Loucy (cell line): ENCODE measurements around the gene NELFB.

Experiments
- H2AFZ ChIP-seq: fragments of 200-600 bp; sonication (generic); 2 replicates; pipeline ENCODE4 v1.6.0; 2016; ENCODE audit warnings: antibody characterized with exemption, mild to moderate bottlenecking, low read length, moderate library complexity
- H3F3A ChIP-seq: fragments of 200-600 bp; 2 replicates; pipeline ENCODE4 v1.6.0; 2016; ENCODE audit warnings: antibody characterized with exemption, low read depth, mild to moderate bottlenecking
- H3K27me3 ChIP-seq: fragments of 200-600 bp; sonication (generic); 2 replicates; pipeline ENCODE4 v1.6.1; 2014; ENCODE audit warnings: low read length, mild to moderate bottlenecking; ENCODE audit not compliant: insufficient read depth, poor library complexity, severe bottlenecking
- H3K36me3 ChIP-seq: fragments of 200-600 bp; sonication (generic); 2 replicates; pipeline ENCODE4 v1.6.1; 2016; ENCODE audit warnings: low read length; ENCODE audit not compliant: insufficient read depth
- H3K4me1 ChIP-seq: fragments of 200-600 bp; sonication (generic); 2 replicates; pipeline ENCODE4 v1.5.1; 2014; ENCODE audit warnings: low read length, mild to moderate bottlenecking; ENCODE audit not compliant: insufficient read depth, poor library complexity, severe bottlenecking
- H3K4me2 ChIP-seq: fragments of 200-600 bp; sonication (generic); 2 replicates; pipeline ENCODE4 v1.6.0; 2014; ENCODE audit warnings: antibody characterized with exemption, low read length, low read depth, mild to moderate bottlenecking; ENCODE audit not compliant: poor library complexity, severe bottlenecking
- H3K4me3 ChIP-seq: fragments of 200-600 bp; sonication (generic); 2 replicates; pipeline ENCODE4 v1.5.1; 2014; ENCODE audit warnings: low read length, mild to moderate bottlenecking, mixed read lengths; ENCODE audit not compliant: poor library complexity, severe bottlenecking
- H3K79me2 ChIP-seq: fragments of 200-600 bp; sonication (generic); 2 replicates; pipeline ENCODE4 v1.6.1; 2014; ENCODE audit warnings: low read length; ENCODE audit not compliant: insufficient read depth
- H3K9ac ChIP-seq: fragments of 200-600 bp; sonication (generic); 2 replicates; pipeline ENCODE4 v1.6.0; 2014; ENCODE audit warnings: mild to moderate bottlenecking, low read depth, low read length, moderate library complexity; ENCODE audit not compliant: poor library complexity, severe bottlenecking
- H3K9me2 ChIP-seq: fragments of 200-600 bp; sonication (generic); replicated peaks from 2 replicates; pipeline ENCODE4 v1.6.1; 2016; ENCODE audit warnings: low read depth, low read length, mixed read lengths
- H3K9me3 ChIP-seq: fragments of 200-600 bp; sonication (generic); 2 replicates; pipeline ENCODE4 v1.6.1; 2014; ENCODE audit warnings: mild to moderate bottlenecking, antibody characterized with exemption, low read length, low read depth; ENCODE audit not compliant: insufficient read depth
- H4K20me1 ChIP-seq: fragments of 200-600 bp; sonication (generic); 2 replicates; pipeline ENCODE4 v1.6.0; 2014; ENCODE audit warnings: antibody characterized with exemption, low read length, mild to moderate bottlenecking; ENCODE audit not compliant: insufficient read depth, poor library complexity, severe bottlenecking
- CTCF ChIP-seq: fragments of 200-600 bp; sonication (generic); conservative IDR thresholded peaks from 2 replicates; pipeline ENCODE4 v1.5.1; 2014; ENCODE audit warnings: mild to moderate bottlenecking, antibody characterized with exemption, low read length
- EZH2phosphoT487 ChIP-seq: fragments of 200-600 bp; IDR thresholded peaks from 2 replicates; pipeline ENCODE4 v1.6.1; 2018; ENCODE audit warnings: antibody characterized with exemption, mild to moderate bottlenecking, moderate library complexity, borderline replicate concordance

Gene NELFB

GRCh38 chr9:137234055-137234697, 21.0 kb upstream of the NELFB start:
- Histone ChIP-seq H3K36me3 (no peaks in the 10 kb centered on the region), H3K79me2 (peaks cover 18% of the 10 kb centered on the region; the same call in 1 of the 2 replicates), H3F3A (no peaks in the 10 kb centered on the region), H3K9me2 (no peaks in the 10 kb centered on the region), H3K4me2 (no peak overlapping the region), H3K4me1 (peaks cover 25% of the 10 kb centered on the region), H3K9me3 (no peaks in the 10 kb centered on the region), H3K4me3 (no peak overlapping the region), H3K9ac (no peak overlapping the region), H3K27me3 (no peaks in the 10 kb centered on the region), H4K20me1 (no peaks in the 10 kb centered on the region), H2AFZ (no peak overlapping the region)
- TF ChIP-seq CTCF = no peak

GRCh38 chr9:137234758-137235423, 20.2 kb upstream of the NELFB start:
- no peak for TF ChIP-seq EZH2phosphoT487
- no peak for TF ChIP-seq CTCF
- no peaks in the 10 kb centered on the region for H3K36me3 ChIP-seq

GRCh38 chr9:137235424-137236237, 19.5 kb upstream of the NELFB start:
- Histone ChIP-seq H3K9me2 (no peaks in the 10 kb centered on the region), H3K27me3 (no peaks in the 10 kb centered on the region), H3K36me3 (no peaks in the 10 kb centered on the region), H3K9me3 (no peaks in the 10 kb centered on the region), H3F3A (0 out of 2 replicates have a peak, but pooled peaks cover 6% of the 10 kb centered on the region), H2AFZ (no peak overlapping the region), H3K4me1 (peaks cover 25% of the 10 kb centered on the region), H3K4me2 (peak overlapping the region; percentile 75), H3K79me2 (peaks cover 25% of the 10 kb centered on the region; the same call in 1 of the 2 replicates), H3K4me3 (no peak overlapping the region), H3K9ac (peak overlapping the region; percentile 38), H4K20me1 (no peaks in the 10 kb centered on the region)
- TF ChIP-seq EZH2phosphoT487 (no peak), CTCF (no peak)

More at GRCh38 chr9:137234758-137235423, 20.2 kb upstream of the NELFB start:
- Histone ChIP-seq H3K27me3 (no peaks in the 10 kb centered on the region), H4K20me1 (no peaks in the 10 kb centered on the region), H3K9ac (no peak overlapping the region), H3K4me1 (peaks cover 25% of the 10 kb centered on the region), H3K4me2 (no peak overlapping the region), H3K9me2 (no peaks in the 10 kb centered on the region), H3F3A (0 out of 2 replicates have a peak, but pooled peaks cover 1% of the 10 kb centered on the region), H2AFZ (no peak overlapping the region), H3K4me3 (no peak overlapping the region), H3K79me2 (peaks cover 25% of the 10 kb centered on the region; the same call in 1 of the 2 replicates), H3K9me3 (no peaks in the 10 kb centered on the region)
